Esophagus squamous epithelium (tissue), 5 donors: ENCODE measurements around the gene GSTM3. TPM values are rescaled to one million over a fixed set of nuclear protein-coding genes. Genes with fewer than 3 reads are reported as not detected.

ENCODE experiments used
- DNase-seq: peaks from one replicate; lab custom pipeline; 2025; lab: John Stamatoyannopoulos, UW
- H3K27ac ChIP-seq, 4 donors: fragments of 200-600 bp; sonication (generic); one replicate each; pipeline ENCODE4 v1.5.1; 2016 to 2019; ENCODE audit warnings: mild to moderate bottlenecking in 1 of 4
- H3K27me3 ChIP-seq, 4 donors: fragments of 200-600 bp; sonication (generic); 1 replicate in 3 of 4; 2 replicates in 1 of 4; pipeline versions ENCODE4 v1.5.1 to v1.6.0; 2017 to 2021; ENCODE audit warnings: antibody characterized with exemption in 1 of 4
- H3K36me3 ChIP-seq, 3 donors: fragments of 200-600 bp; sonication (generic); one replicate each; pipeline ENCODE4 v1.5.1; 2016 to 2019
- H3K4me1 ChIP-seq, 3 donors: fragments of 200-600 bp; sonication (generic); one replicate each; pipeline ENCODE4 v1.5.1; 2017 to 2019
- H3K4me3 ChIP-seq, 4 donors: fragments of 200-600 bp; sonication (generic); 1 replicate in 3 of 4; 2 replicates in 1 of 4; pipeline ENCODE4 v1.5.1; 2016 to 2019; ENCODE audit warnings: mild to moderate bottlenecking in 2 of 4, moderate library complexity in 1 of 4
- H3K9me3 ChIP-seq, 3 donors: fragments of 200-600 bp; sonication (generic); one replicate each; pipeline ENCODE4 v1.5.1; 2016 to 2019
- CTCF ChIP-seq, 6 experiments: fragments of 450-650 bp in 4 of 6; fragments of 200-600 bp in 2 of 6; sonication (generic) in 2 of 6; IDR thresholded peaks; one replicate each; pipeline ENCODE4 v1.5.1; 2016 to 2019; ENCODE audit warnings: antibody characterized with exemption in 6 of 6, mild to moderate bottlenecking in 4 of 6, moderate library complexity in 4 of 6
- POLR2A ChIP-seq, 4 donors: fragments of 450-650 bp; IDR thresholded peaks; one replicate each; pipeline ENCODE4 v1.6.1; 2017; ENCODE audit warnings: antibody characterized with exemption in 4 of 4, mild to moderate bottlenecking in 4 of 4, moderate library complexity in 3 of 4
- WGBS, 2 donors: methylation state at CpG; one replicate each; pipeline ENCODE4 v1.1.5; 2018; 5-methylcytosine and 5-hydroxymethylcytosine counted together
- intact Hi-C: fragments of 100-400 bp; cut with DNase I; formaldehyde crosslinking; loops from one replicate; pipeline ENCODE4 v1.15.0; 2022
- total RNA-seq, 4 donors: library from RNA; depleted of rRNA; stranded (reverse); fragments of >200 nt; gene quantifications; one replicate each; pipeline ENCODE4 v1.1.0, GENCODE V29; 2016
- donor health status: DM: yes; HTN: yes; CAD: no.

GSTM3 gene
- total RNA-seq, 4 donors from 2014 or later: 86.2 to 273 (median 150) TPM

DNA sequence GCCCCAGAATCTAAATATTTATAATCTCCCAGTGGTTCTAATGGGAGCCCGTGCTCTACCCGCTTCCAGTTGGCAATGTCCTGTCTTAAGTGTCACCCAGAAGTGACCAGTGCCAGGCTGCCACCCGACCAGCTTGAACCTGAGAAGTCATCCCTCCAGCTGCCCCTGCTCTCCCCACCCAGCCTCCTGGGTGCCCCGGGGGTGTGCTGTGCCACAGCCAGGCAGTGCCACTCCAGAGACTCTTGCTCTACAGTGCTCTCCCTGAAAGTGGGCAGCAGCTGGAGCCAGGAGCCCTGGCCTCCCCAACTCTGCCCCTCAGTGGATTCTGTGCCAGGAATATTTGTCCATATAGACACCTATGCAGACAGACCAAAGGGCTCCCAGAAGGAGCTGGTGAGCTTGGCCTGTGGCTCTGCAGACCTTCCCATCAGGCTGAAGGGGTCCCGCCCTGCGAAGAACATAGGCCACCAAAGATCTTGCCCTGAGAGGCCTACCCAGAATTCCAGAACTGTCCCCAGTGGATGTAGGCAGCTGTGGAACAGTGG, 31.9 kb upstream of the GSTM3 start:
- no peak for DNase-seq
- TF ChIP-seq POLR2A (IDR thresholded peaks at IDR 0.05): no peak
- TF ChIP-seq CTCF (IDR thresholded peaks at IDR 0.05): no peak
- intact Hi-C loops: loop anchor here (5.0 kb wide), 2 partner anchors 130 to 225 kb away; partner anchors contain the start of gene GNAI3
- H3K27me3 ChIP-seq: no peaks in the 10 kb centered on the region
- WGBS, 2 donors: 94% methylated on average over 2 of the region's 6 CpGs; no CpG with 5 or more reads in 1 of the 2 donors
- H3K9me3 ChIP-seq: no peaks in the 10 kb centered on the region
- H3K36me3 ChIP-seq: no peaks in the 10 kb centered on the region
- H3K4me3 ChIP-seq: no peak overlapping the region
- peaks cover 6 to 16% (median 9%) of the 10 kb centered on the region in 3 donors for H3K4me1 ChIP-seq
- no peak overlapping the region for H3K27ac ChIP-seq

DNA sequence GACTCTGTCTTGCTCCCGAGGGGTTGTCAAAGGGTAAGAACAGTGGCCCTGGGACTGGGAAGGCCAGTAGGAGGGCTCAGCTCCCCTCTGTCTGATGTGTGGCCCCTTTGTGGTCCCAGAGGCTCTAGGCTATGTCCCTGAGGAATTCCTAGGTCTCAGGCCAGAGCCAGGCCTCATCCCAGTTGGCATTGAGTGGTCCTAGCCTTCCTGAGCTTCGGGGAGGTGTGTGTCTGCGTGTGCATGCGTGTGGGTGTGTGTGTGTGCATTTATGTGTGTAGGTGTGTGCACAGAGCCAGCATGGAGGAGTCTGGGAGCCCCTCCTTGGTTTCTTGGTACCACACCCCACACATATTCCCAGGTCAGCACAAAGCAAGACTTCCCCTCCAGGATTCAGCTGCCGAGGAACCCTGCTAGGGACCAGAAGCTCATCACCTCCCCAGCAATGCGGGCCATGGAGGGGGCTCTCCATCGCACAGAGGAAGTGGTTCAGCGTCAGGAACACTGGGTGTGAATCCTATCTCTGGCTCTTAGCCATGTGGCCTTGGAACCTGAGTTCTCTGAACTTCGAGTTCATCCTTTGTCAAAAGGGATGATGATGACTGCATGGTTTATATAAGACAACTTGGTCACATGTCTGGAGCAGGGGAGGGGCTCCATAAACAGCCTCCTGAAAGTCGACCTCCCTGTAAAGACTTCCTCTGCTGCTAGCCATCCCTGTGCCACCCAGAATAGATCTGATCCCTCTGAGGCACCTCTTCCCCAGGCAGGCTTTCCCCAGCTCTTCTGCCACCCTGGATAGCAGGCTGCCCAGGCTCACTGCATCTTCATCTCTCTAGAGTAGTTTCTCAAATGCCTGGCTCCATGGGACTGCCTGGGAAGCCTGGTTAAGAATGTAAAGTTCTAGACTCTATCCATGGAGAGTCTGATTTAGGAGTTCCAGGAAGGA, 31.1 kb upstream of the GSTM3 start:
- Histone ChIP-seq H3K27ac (no peak overlapping the region), H3K27me3 (no peaks in the 10 kb centered on the region), H3K36me3 (no peaks in the 10 kb centered on the region), H3K9me3 (no peaks in the 10 kb centered on the region), H3K4me1 (peaks cover 2 to 13% (median 8%) of the 10 kb centered on the region in 3 donors), H3K4me3 (no peak overlapping the region)
- WGBS, 2 donors: 59 to 73% methylated on average over 7 to 8 of the region's 10 CpGs
- DNase-seq: no peak
- intact Hi-C loops: loop anchor here (5.0 kb wide), 2 partner anchors 130 to 225 kb away; partner anchors contain the start of gene GNAI3
- no peak for TF ChIP-seq POLR2A (IDR thresholded peaks at IDR 0.05)
- TF ChIP-seq CTCF (IDR thresholded peaks at IDR 0.05): no peak

GRCh38 chr1:109770331-109771095, 29.7 kb upstream of the GSTM3 start:
- DNase-seq: no peak
- no peak for TF ChIP-seq CTCF (IDR thresholded peaks at IDR 0.05)
- TF ChIP-seq POLR2A (IDR thresholded peaks at IDR 0.05): no peak
- H3K9me3 ChIP-seq: no peaks in the 10 kb centered on the region
- no peak overlapping the region for H3K4me3 ChIP-seq
- H3K27ac ChIP-seq: no peak overlapping the region
- no peaks in the 10 kb centered on the region for H3K36me3 ChIP-seq
- 94 to 95% methylated on average over 5 of the region's 11 CpGs for WGBS, 2 donors
- H3K27me3 ChIP-seq: no peaks in the 10 kb centered on the region
- peaks cover 0 to 11% (median 4%) of the 10 kb centered on the region in 3 donors for H3K4me1 ChIP-seq
- intact Hi-C loops: loop anchor here (5.0 kb wide), 2 partner anchors 128 to 223 kb away; partner anchors contain the start of gene GNAI3

- whole genome bisulfite sequencing, 2 donors: 80 to 83% methylated on average over 11 of the region's 11 CpGs
- Histone ChIP-seq H3K4me3 (no peak overlapping the region), H3K27ac (no peak overlapping the region), H3K4me1 (peaks cover 0 to 11% (median 4%) of the 10 kb centered on the region in 3 donors), H3K27me3 (no peaks in the 10 kb centered on the region), H3K36me3 (no peaks in the 10 kb centered on the region), H3K9me3 (no peaks in the 10 kb centered on the region)
- no peak for TF ChIP-seq CTCF (IDR thresholded peaks at IDR 0.05)
- no peak for TF ChIP-seq POLR2A (IDR thresholded peaks at IDR 0.05)
- intact Hi-C loops: loop anchor here (5.0 kb wide), 2 partner anchors 127 to 222 kb away; partner anchors contain the start of gene GNAI3
- no peak for DNase-seq
Measured at GRCh38 chr1:109769330-109770078, 28.7 kb upstream of the GSTM3 start.
